Astrocyte of the hippocampus (primary cell): ENCODE data around the gene WNT3.
A peak's percentile ranks its signal among the peaks of the same experiment; 100 is the strongest.
"Not testable (repeated sequence)": the region's sequence is repeated elsewhere in the genome, so short reads cannot be mapped to it uniquely, and the experiment has no call there.

Experiments used
- DNase-seq: peaks from one replicate; pipeline ENCODE4 v3.0.0; 2011; ENCODE audit warnings: low read depth, low spot score

Gene WNT3

DNA sequence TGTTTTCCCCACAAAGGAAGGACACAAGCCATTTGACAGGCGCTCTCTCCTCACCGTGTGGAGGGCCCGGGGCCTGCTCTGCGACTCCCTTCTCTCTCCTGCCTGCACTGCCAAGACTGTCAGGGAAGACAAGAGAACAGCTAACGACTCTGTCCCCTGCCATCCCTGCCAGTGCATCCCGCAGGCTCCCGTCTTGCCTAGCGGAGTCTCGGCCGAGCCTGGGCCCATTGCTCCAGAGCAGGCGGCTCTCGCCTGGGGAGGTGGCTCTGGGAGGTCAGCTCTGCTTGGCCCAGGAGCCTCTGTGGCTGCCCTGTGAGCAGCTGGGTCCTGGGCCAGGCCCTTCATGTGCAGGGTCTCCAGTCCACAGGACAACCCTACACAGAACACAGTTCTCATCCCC, 53.0 kb downstream of the WNT3 start:
- no peak for DNase-seq

DNA sequence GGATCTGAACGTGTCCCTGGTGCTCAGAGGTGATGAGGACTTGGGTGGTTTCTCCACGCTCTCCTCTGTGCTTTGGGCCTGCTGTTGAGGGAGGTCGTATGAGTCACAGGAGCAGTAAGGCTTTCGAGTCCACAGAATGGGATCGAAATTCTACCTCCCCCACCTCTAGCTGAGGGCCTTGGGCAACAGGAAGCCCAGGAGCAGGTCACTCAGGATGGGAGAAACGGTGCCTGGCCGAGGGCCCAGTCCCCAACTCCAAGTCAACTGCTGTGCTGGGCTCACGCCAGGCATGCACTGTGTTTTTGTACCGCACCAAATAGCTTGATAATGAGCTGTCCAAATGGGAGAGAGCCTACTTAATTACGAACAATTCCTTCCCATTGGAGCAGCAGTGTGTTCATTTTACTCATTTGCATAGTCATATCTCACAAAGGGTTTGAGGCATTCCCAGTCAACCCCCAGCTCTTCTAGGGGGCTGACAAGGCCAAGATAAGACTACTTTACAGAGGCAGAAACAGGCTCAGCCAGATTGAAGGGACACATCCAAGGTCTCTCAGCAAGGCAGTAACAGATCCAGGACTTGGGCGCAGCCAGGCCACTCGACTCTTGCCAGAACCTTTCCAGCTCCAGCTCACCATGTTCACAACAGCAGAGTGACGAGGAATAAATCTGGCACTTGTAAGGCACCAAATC, 53.6 kb downstream of the WNT3 start:
- peak; percentile 91 for DNase-seq

DNA sequence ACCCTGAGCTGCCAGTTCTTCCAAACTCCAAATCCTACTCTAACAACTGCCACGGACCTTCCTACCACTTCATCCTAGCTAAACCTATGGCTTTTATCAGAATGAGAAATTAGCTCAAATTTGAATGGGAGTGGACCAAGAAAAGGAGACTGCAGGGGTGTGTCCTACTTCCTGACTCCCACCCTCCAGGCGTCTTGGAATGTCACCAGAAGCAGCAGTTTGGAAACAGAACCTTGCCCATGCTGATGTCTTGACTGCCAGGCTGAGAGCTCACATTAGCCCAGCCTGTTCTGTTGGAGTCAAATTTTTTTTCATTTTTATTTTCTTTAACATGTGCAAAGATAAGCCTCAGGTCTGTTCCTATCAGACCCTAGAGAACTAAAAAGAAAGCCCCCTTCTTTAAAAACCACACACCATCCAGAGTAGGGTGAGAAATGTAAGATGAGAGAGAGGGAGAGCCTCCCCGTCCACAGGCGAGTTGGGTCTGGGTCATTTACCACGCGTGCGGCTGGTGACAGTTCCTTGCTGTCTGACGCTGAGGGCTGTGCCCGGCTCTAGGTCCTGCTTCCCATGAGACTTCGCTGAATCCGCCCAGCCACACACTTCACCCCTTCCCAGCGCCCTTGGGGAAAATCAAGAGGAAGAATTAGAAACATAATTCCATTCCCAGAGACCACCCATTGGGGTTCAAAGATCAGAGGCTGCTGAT, 54.3 kb downstream of the WNT3 start:
- peak; percentile 14 for DNase-seq

DNA sequence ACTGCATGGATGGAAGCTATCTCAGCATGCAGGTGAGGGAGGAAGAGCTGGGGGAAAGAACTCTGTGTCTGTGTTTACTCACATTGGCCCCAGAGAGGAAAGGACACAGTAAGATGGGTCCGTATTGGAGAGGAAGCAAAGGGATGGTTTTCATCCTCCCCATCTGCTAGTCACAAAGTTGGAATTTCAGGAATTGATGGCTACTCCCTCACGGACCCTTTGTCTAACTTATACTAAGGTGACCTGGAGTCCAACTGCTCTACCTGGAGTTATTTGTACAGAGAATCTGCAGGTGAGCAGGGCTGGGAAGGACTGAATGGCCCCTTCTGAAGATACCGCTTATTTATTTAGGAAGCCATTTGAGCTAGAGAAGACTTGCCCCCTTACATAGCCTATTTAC, 55.1 kb downstream of the WNT3 start:
- no peak for DNase-seq

DNA sequence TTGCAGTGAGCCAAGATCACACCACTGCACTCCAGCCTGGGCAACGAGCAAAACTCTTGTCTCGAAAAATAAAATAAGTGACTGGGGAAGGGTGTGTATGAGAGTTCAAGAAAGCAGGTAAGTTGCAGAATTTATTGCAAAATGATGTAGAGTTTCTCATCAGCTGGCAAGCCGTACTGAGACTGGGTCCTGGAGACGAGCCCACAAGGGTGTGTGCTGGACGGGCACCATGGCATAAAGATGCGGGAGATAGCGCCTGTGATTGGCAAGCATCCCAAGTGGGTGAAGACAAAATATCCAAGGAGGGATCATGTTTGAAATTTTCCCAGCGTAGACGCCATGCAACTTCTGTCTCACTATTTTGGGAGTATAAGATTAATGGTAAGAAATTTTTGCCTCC, 59.4 kb downstream of the WNT3 start:
- DNase-seq, result no peak

DNA sequence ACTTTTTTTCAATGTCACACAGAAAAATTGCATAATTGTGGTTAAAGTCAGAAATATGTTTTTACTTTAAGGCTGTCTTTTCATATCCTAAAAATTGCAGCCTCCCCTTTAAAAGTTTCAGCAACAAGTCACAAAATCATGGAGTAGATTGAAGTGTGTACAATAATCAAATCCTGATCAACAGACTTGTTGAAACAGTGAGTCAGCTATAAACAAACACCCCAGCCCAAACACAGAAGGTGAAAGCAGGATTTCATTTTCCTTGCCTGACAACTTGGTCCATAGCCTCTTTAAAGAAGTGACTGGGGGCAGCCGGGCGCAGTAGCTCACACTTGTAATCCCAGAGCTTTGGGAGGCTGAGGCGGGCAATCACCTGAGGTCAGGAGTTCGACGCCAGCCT, 59.9 kb downstream of the WNT3 start:
- DNase-seq, result peak; percentile 20

DNA sequence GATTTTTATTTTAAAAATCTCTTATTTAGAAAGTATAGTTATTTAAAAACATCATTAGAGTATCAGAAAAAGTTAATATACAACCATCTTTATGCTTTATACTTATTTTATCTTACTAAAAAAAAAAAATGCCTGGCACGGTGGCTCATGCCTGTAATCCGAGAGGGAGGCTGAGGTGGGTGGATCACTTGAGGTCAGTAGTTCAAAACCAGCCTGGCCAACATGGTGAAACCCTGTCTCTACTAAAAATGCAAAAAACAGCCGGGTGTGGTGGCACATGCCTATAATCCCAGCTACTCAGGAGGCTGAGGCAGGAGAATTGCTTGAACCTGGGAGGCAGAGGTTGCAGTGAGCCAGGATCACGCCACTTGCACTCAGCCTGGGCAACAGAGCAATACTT, 60.9 kb downstream of the WNT3 start:
- not testable (repeated sequence) for DNase-seq

DNA sequence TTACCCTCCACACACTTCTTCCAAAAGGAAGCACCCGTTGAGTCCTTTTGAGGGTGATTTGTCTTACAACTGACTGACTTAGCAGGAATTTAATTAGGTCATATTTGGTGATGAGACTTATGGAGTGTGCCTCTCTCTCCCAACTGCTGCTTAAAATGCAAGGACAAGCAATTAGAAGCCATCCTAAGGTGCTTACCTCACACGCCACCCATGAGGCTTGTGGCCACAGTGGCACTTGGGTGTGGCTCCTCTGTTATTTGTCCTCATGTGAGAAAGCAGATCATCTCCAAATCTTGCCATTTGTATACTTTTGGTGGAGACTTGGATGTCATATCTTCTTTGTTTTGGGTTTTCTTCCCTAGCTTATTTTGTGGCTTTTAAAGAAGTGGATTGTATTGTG, 61.6 kb downstream of the WNT3 start:
- DNase-seq, result no peak

DNA sequence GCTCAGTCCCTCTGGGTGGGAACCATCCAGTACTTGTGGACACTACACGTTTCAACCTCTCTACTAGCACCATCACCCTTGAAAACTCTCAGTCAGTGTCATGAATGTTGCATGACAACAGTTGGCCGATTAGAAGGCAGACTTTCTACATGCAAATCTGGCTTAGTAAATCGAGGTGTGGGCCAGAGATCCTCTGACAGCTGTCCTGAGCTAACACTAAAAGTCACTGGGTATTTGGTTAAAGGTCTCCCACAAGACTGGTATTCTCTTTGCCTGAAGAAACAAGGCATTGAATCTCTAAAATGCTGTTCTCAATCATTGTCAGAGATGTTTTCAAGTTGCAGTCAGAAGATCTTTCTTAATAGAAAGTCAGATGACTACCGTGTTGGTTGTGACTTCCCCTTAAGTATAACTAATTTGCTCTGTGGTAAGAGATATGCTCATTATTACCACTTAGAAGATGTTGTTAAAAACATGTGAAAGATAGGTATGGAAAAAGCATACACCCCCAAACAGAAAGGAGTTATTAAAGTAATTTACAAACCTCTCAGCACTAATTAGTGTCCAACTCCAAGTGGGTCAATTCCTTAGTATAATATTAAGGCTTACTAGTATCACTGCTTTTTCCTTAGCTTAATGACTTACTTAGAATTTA, 62.3 kb downstream of the WNT3 start:
- no peak for DNase-seq

DNA sequence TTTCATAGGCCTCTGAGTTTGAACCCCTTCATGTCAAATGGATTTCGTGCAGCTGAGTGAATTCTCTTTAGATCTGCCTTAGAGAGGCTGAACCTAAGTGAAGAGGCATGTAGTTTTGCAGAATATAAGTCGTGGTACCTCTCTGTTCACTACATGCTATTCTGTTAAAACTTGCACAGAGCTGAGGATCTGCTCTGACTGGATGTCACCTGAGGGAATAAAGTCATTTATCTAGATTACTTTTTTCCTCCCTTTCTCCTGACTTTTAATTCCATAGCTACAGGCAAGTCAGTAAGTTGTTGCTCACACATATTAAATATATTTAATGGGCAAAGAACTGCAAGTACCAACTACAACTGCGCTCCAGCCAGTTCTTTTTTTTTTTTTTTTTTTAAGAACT, 64.7 kb downstream of the WNT3 start:
- no peak for DNase-seq

DNA sequence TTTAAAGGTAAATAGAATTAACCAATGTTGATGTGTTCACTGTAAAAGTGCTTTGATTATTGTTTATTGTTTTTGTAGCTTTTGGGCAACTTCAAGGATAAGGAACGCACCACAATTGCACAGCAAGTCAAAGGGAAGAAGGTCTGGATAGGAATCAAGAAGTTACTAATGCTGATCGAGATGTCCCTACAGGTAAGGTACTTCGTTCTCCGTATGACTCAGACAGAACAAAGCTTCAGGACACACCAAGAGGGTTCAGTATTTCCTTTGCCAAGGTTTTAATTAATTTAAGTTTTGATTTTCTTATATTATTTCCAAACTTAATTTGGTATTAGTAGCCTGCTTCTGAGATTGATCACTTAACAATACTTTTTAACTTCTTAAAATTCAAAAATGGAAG, 67.1 kb downstream of the WNT3 start:
- DNase-seq, result no peak

DNA sequence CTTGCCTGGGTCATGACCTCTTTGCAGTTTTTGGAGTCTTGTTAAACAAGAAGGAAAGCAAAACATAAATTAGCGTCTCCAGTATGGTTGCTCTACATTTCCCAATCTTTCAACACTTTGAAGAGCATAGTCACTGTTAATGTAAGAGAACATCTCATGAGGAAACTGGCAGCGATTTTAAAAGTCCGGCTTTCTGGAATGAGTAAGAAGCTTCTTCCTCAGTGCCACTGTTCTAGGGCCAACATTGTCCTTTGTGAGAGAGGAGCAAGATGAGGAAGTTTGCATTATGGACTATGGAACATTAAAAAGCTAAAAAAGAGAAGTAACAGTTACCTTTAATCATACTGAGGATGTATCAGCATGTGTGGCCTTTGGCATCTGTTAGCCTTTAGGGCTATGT, 73.1 kb downstream of the WNT3 start:
- no peak for DNase-seq

DNA sequence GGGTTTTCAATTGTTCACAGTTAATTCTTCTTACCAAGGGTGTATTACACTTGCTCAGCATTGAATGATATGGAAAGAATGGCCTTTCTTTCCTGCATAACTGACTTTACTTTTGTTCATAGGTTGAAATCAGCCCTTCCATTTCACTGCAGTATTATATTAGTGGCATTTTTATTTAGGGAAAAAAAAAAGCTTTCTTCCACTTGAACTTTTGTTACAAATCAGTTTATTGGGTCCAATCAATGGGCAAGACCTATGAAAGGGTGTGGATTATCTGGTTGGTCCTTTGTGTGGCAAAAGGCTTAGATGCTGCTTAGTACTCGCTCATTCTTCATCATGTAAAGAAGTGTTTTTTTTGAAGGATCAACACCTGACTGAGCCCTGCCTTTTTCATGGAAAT, 74.1 kb downstream of the WNT3 start:
- no peak for DNase-seq

DNA sequence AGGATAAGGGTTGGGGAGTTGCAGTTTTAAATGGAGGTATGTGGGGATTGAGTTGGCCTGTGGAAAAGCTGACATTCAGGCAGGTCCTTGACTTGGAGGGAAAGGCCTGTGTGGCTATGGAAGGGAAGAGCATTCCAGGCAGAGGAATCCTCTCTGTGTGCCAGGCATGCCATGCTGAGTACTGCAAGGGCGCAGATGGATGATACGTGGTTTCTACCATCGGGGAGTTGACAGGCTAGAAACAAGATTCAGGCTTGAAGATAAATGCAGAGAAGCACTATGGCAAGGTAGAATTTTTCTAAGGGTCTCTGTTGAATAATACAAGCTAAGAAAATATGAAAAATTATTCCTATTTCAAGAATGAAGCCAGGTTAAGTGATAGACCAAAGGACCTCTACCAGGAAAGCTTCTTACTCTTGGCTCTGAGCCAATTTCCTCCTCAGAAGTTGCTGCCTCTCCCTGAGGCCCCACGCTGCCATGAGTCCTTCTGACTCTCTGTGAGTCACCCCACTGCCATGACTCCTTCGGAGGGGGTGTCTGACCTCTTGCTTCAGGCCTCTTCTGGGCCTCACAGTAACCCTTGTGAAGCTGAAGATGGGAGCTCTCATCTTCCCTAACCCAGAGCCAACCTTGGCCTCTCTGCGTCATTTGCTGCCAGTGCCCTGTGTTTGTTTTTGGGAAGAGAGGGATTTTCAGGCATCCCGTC, 75.8 kb downstream of the WNT3 start:
- peak; percentile 59 for DNase-seq

DNA sequence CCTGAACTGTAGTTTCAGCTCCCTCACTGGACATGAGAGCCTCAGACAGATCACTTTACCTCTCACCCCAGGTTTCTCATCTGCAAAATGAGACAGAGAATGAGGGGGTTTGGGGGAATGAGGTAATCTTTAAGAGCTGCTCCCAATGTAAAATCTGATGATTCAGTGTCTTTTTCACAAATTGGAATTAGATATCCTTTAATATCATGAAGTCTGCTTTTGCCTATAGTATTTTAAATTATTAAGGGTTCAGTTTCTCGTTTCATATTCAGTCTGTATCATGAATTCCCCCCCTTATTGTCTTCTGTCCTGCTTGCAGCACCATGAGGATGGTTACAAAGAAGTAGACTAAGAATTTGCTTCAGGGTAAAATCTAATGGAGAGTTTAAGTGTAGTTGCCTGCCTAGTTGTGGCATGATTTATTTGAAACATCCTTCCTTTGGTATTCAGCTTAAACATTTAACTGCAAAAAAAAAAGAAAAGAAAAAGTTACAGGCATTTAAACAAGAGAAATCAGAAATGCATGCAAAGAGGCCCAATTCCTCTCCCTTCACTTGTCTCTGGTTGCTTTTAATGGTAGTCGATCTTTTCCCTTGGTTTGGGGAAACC, 77.3 kb downstream of the WNT3 start:
- no peak for DNase-seq

DNA sequence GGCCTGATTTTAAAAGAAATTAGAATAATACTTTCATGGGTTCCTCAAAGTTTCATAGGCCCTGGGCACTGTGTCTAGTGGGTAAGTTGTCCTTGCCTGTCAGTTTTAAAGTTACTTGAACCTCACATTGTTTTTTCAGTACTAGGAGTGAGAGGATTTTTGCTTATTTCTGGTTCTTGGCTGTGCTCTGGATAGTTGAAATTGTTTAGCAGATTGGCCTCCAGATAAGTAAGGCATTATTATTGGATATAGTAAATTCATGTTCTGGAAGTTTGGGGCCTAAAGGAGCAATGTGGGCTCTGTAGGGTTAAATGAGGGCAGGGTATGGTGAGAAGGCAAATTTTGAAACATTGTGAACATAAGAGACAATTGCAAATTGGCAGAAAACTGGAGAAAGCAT, 78.5 kb downstream of the WNT3 start:
- DNase-seq, result no peak

DNA sequence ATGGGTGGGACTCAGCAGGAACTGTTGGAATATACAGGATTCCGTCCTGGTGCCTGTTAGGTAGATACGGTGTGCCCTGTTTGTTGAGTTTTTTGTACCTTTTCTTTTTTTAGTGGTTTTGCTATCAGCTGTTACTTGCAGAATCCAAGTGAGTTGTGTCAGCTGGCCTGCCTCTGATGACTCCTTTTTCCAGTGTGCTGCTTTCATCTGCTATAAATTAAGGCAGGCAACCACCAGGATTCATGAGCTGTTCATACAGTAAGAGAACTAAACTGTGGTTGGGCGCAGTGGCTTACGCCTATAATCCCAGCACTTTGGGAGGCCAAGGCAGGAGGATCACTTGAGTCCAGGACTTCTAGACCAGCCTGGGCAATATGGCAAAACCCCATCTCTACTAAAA, 79.9 kb downstream of the WNT3 start:
- no peak for DNase-seq

DNA sequence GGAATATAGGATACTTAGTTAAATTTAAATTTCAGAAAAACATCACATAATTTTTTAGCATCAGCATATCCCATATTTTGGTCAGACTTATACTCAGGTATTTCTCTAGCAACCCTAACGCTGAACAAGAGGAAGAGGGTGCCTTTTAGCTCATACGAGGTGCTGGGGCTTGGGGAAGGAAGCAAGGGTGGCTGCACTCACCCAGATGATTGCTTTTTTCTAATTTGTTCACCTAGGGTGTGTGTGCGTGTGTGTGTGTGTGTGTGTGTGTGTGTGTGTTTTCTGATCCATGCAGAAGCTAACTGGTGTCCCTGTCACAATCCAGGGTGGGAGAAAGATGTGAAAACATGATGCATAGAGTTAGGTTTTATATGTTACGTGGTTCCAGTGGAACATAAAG, 81.2 kb downstream of the WNT3 start:
- DNase-seq, result no peak

DNA sequence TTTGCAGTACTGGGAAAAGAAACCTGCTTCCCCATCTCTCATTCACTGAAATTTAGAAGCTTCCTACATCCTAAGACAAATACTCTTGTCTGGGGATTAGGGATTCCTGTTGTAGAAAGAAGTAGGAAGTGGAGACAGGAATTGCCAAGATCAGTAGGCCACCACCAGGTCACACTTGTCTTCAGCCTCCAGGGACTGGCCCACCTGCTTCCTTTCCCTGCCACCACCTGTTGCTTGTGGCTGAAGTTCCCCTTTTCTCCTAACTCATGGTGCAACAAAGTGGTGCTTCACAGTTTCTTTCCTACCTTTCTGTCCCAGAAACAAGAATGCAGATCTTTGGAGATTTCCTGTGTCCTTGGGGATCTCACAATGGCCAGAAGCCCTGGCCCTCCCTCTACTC, 82.4 kb downstream of the WNT3 start:
- DNase-seq, result no peak

DNA sequence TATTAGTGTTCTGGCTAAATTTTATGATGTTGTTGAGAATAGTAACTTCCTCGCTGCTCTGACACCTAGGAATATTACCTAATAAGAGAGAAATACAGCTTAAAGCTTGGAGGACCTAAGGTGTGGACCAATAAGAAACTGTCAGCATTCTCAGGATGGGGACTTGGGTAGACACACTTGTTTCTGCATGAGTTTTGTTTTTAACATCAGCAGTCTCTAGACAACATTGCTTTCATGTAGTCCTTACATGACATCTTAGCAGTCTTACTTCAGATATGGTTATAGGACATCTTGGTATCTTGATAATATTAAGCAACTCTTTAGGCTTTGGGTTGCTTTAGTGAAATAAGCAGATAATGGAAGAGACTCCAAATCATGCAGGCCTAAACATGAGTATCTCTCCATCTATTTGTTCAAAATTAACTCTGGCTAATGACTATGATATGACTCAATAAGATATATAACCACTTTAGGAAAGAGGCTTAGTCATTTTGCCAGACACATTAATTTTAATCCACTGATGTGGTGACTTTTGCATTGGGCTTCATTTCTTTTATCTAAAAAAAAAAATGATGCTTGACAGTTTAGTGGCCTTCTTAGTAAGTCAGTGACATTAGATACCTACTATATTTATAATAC, 84.5 kb downstream of the WNT3 start:
- peak; percentile 5 for DNase-seq

DNA sequence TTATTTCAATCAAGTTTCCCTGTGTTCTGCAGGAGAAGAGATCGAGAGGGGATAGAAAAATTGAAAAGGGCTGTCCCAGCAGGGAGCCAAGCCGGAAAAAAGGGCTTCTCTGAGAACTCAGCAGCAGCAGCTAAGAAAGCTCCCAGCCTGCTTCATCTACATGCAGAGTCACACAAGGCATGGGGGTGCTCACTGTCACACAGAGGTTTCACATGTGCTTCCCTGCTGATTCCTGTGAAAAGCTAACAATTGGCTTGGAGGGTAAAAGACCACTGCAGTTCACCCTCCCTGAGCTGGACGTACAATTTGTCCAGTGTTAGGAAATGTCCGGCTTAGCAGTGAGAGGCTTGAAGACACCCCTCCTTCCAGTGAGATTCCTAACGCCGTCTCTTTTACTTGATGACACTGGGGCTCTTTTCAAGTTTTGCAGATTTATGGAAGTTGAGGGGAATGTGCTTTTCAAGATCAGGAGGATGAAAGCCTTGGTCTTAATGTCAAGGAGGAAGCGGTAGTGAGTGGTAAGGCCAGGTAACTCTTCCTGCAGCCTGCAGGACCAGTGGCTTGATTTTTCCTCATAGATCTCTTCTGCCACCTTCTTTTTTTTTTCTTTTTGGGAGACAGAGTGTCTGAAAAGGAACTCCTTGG, 85.6 kb downstream of the WNT3 start:
- peak; percentile 18 for DNase-seq
